ENCODE measurements around the gene ACOX3. TPM values are rescaled to one million over a fixed set of nuclear protein-coding genes. Genes with fewer than 3 reads are reported as not detected.

ACOX3 gene
- total RNA-seq: 30.1 and 35.8 TPM in 2 replicates

DNA sequence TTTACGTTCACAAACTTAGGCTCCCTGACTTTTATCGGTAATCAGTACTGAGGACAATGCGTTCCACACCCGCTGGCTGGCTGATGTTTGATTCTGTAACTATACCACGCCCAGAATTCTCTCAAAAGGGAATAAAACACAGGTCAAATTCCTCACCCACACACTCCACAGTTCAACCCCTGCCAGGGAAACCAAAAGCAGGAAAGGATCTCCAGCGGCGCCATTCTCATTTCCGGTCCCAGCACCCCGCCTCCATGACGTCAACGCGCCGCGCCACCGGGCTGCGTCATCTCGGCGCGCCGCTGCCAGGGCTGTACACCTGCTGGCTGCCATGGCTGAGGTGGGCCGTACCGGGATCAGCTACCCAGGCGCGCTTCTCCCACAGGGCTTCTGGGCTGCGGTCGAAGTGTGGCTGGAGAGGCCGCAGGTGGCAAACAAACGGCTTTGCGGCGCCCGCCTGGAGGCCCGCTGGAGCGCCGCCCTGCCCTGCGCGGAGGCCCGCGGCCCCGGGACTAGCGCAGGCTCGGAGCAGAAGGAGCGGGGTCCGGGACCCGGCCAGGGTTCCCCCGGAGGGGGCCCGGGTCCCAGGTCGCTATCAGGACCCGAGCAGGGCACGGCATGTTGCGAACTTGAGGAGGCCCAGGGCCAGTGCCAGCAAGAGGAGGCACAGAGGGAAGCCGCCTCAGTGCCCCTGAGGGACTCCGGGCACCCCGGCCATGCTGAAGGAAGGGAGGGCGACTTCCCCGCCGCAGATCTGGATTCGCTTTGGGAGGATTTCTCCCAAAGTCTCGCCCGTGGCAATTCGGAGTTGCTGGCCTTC lies at the start of gene ACOX3, which contains the start of gene TRMT44:
ACOX3 (minus strand) TSS at position 232 of the 820 bp plus-strand sequence. CDS start 24,202 bp downstream, outside the sequence.
TRMT44 (plus strand) TSS at position 286 of the 820 bp plus-strand sequence; CDS start at position 332, 46 bp downstream.

Other genes starting within 250 kb of the ACOX3 start
- gene SH3TC1, start 241.4 kb downstream of the ACOX3 start, total RNA-seq: 36.3 and 37.0 TPM in 2 replicates
- 0.71 and 0.84 TPM in 2 replicates for gene HTRA3, start 171.0 kb downstream of the ACOX3 start, total RNA-seq
- gene TRMT44, start 54 bp upstream of the ACOX3 start, total RNA-seq: 12.0 and 17.8 TPM in 2 replicates
- not detected in 2 replicates for gene GPR78, start 139.7 kb upstream of the ACOX3 start, total RNA-seq
- gene CPZ, start 152.0 kb upstream of the ACOX3 start, total RNA-seq: 0.14 TPM in 1 of 2 replicates, not detected in the other